Endothelial cell of umbilical vein (primary cell): ENCODE results near the gene C16orf74.

Experiments
- CTCF ChIP-seq, 2 donors: IDR thresholded peaks; 1 replicate in 1 of 2; 2 replicates in 1 of 2; pipeline ENCODE4 v1.5.1; 2011; ENCODE audit warnings: low read length in 2 of 2, mild to moderate bottlenecking in 2 of 2, moderate library complexity in 2 of 2, control low read depth in 1 of 2, inconsistent platforms in 1 of 2, low read depth in 1 of 2; ENCODE audit not compliant: insufficient read depth in 1 of 2; ENCODE audit errors: extremely low read depth in 1 of 2
- EZH2 ChIP-seq: IDR thresholded peaks from 2 replicates; pipeline ENCODE4 v1.6.1; 2012; ENCODE audit warnings: borderline replicate concordance, low read depth, mild to moderate bottlenecking, moderate library complexity, low read length, inconsistent platforms; ENCODE audit not compliant: severe bottlenecking
- GATA2 ChIP-seq: IDR thresholded peaks from 2 replicates; pipeline ENCODE4 v1.7.0; 2011; ENCODE audit warnings: low read depth, mild to moderate bottlenecking, moderate library complexity, mixed read lengths, low read length; ENCODE audit not compliant: insufficient read length, insufficient read depth
- MAX ChIP-seq: IDR thresholded peaks from 2 replicates; pipeline ENCODE4 v1.6.1; 2011; ENCODE audit not compliant: insufficient read depth, insufficient read length
- MYC ChIP-seq: IDR thresholded peaks from one replicate; pipeline ENCODE4 v1.6.1; 2011; ENCODE audit warnings: mild to moderate bottlenecking, low read depth, low read length
- POLR2A ChIP-seq: IDR thresholded peaks from 2 replicates; pipeline ENCODE4 v1.6.1; 2012; ENCODE audit warnings: low read depth, mild to moderate bottlenecking, control low read depth, low read length
- POLR2AphosphoS5 ChIP-seq: IDR thresholded peaks from 2 replicates; pipeline ENCODE4 v1.6.1; 2012; ENCODE audit warnings: low read depth, mild to moderate bottlenecking, control low read depth, low read length, moderate library complexity; ENCODE audit not compliant: insufficient read depth

GRCh38 chr16:85698935-85699558 is 51.8 kb downstream of the C16orf74 start:
- TF ChIP-seq POLR2A = no peak
- TF ChIP-seq POLR2AphosphoS5 = no peak
- no peak for TF ChIP-seq CTCF (IDR thresholded peaks at IDR 0.05; ENCODE audit: extremely low read depth in 1 of 2, insufficient read depth in 1 of 2, low read depth in 1 of 2, low read length in 2 of 2)
- no peak for TF ChIP-seq EZH2
- no peak for TF ChIP-seq MYC
- no peak for TF ChIP-seq MAX
- no peak for TF ChIP-seq GATA2
